AG10803 (cell line): Measurements from ENCODE around the gene SLC9A2.

Source experiments
- DNase-seq: peaks from one replicate; pipeline ENCODE4 v3.0.0; 2010; ENCODE audit warnings: low read depth
- H3K4me3 ChIP-seq: 2 replicates; pipeline ENCODE4 v1.5.1; 2011; ENCODE audit warnings: mild to moderate bottlenecking, low read length, control low read depth
- TF ChIP-seq, protein P1 (sequence below): conservative IDR thresholded peaks from 2 replicates; pipeline ENCODE4 v1.5.1; 2011; ENCODE audit warnings: mild to moderate bottlenecking, low read length, control low read depth, inconsistent platforms

The SLC9A2 gene

DNA sequence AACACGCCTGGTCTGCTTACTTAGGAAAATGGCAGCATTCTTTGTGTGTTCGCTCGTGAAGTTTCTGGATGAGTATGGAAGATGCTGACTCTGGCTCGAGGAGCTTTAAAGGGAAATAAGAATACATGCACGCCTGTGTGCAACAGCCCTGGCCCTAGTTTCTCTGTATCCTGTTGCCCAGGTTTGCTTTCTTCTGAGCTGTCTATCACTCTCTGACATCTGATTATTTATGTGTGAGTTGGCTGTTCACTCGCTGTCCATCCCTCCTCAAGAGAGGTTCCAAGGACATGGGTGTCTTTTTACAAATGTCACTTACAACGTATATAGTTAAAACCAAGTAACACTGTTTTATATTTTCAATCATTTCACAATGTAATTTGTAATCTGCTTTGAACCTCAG, 16.0 kb downstream of the SLC9A2 start:
- no peak overlapping the region for H3K4me3 ChIP-seq
- TF ChIP-seq, protein P1, sequence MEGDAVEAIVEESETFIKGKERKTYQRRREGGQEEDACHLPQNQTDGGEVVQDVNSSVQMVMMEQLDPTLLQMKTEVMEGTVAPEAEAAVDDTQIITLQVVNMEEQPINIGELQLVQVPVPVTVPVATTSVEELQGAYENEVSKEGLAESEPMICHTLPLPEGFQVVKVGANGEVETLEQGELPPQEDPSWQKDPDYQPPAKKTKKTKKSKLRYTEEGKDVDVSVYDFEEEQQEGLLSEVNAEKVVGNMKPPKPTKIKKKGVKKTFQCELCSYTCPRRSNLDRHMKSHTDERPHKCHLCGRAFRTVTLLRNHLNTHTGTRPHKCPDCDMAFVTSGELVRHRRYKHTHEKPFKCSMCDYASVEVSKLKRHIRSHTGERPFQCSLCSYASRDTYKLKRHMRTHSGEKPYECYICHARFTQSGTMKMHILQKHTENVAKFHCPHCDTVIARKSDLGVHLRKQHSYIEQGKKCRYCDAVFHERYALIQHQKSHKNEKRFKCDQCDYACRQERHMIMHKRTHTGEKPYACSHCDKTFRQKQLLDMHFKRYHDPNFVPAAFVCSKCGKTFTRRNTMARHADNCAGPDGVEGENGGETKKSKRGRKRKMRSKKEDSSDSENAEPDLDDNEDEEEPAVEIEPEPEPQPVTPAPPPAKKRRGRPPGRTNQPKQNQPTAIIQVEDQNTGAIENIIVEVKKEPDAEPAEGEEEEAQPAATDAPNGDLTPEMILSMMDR = no peak
- no peak for DNase-seq

DNA sequence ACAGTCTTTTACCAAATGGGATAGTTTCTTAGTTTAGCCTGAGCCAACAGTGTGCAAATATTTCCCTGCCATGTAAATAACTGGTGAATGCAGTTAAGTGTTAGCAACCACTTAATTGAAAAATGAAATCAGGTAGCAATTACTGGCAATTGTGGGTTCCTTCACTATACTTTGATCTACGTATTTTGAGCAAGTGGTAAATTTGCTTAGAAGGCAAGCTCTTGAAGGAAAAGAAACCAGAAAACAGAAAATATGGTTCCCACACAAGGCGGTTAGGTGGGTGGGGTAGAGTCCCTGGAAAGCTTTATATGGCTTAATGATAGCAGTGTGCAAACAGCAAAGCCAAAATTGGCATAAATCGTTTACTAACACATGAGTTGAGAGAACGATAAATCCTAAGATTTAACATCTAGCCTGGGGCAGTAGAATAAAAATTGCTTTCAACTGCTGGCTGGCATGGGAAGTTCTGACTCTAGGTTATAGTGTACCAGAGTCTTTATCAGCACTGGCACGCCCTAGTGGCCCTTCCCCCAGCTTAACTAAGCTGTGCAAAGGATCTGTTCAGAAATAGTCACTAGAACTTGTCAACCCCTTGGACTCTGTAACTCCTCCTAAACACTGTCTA, 17.0 kb downstream of the SLC9A2 start:
- no peak for DNase-seq

DNA sequence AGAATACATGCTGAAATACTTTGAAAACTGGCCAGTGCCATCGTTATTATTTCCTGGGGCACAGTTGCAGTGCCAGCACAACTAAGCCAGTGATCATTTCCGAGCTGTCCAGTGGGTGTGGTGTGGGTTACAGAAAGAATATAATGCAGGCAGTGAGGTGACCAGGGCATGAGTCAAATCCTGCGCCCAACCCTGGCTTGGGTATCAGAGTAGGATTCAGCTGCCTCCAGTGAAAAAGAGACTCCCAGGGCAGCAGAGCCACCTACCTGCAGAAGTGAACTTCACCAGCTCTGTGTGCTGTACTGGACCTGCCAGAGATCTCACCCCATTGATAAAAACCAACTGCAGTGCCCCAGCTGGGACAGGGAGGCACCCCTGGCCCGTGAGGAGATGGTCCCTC, 18.0 kb downstream of the SLC9A2 start:
- no peak for DNase-seq
- TF ChIP-seq, protein P1 = no peak
- no peak overlapping the region for H3K4me3 ChIP-seq

More for the DNA sequence above, 17.0 kb downstream of the SLC9A2 start:
- no peak overlapping the region for H3K4me3 ChIP-seq
- TF ChIP-seq, protein P1 = no peak

DNA sequence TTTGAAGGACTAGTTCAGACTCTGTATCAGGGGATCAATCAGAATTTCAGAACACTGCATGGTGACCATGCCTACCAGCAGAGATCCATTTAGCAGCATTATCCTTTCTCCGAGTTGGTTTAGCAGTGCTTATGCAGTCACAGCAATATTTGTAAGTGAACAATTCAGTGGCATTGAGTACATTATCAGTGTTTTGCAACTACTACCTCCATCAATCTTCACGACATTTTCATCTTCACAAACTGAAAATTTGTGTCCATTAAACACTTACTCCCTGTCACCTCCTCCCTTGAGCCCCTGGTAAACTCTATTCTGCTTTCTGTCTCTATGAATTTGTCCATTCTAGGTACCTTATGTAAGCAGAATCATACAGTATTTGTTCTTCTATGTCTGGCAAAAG, 20.1 kb downstream of the SLC9A2 start:
- H3K4me3 ChIP-seq = no peak overlapping the region
- TF ChIP-seq, protein P1 = no peak
- no peak for DNase-seq

DNA sequence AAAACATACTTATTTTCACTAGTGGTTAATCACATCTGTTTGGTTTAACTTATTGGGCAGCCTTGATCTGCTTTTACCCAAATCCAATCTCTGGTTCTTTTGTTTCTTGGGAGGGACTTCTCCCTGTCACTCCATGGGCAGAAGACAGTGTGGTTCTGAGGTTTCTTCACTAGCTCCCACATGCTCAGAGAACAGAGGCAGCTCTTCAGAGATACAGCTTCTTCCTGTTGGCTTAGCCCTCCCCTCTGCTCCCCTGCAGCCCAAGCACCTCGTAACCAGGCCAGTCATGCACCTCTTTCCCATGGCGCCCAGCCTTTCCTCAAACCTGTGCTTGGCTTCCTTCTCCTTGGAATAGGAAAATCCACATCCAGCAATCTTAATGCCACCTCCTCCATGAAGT, 32.8 kb downstream of the SLC9A2 start:
- TF ChIP-seq, protein P1 = no peak
- no peak for DNase-seq
- no peak overlapping the region for H3K4me3 ChIP-seq

DNA sequence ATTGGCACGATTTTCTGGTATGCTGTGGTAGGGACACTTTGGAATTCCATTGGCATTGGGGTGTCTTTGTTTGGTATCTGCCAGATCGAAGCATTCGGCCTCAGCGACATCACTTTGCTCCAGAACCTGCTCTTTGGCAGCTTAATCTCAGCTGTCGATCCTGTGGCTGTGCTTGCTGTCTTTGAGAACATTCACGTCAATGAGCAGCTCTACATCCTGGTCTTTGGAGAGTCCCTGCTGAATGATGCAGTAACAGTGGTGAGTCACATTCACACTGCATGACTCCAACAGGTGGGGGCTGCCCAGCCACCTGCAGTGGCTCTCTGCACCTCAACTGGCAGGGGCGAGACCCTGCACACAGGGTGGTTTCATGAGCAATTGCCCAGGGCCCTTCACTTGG, 38.4 kb downstream of the SLC9A2 start:
- no peak overlapping the region for H3K4me3 ChIP-seq
- TF ChIP-seq, protein P1 = no peak
- no peak for DNase-seq

DNA sequence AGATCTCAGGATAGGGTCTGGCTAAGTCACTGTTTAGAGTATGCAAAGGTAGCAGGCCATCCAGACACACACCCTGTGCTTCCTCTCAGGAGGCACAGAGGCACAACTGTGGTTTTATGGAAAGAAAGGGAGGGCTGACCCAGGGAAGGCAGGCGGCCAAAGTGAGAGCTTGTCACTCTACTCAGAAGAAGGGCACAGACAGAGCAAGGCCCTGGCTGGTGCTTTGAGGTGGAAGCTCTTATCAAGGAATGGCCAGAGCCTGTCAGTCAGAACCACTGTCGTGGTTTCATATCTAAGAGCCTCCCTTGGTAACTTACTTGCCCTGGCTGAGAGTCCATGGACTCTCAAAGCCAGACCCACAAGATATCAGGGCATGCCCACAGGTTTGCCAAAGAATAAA, 40.7 kb downstream of the SLC9A2 start:
- no peak for DNase-seq
- no peak overlapping the region for H3K4me3 ChIP-seq
- TF ChIP-seq, protein P1 = no peak
